ENCODE data around the gene CACNA2D1. TPM values are rescaled to one million over a fixed set of nuclear protein-coding genes. Genes with fewer than 3 reads are reported as not detected.

The CACNA2D1 gene
- polyA plus RNA-seq, 1 donor: 33.9 TPM

DNA sequence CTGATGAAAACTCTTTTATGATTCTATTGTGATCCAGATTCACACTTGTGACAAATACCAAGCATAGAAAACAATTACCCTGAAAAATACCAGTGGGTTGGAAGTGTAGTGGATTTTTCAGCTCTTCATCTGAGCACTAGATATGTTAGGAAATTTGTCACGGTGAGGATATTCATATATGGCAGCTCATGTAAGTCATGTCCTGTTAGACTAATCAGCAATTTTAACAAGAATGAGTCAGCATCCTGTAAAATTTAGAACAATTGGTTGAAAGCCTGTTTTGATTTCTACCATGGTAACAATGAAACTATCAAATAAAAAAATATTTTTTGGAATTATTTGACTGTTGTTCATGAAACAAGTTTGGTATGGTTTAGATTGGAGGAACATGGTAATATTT, 334.3 kb downstream of the CACNA2D1 start:
- DNase-seq: no peak

DNA sequence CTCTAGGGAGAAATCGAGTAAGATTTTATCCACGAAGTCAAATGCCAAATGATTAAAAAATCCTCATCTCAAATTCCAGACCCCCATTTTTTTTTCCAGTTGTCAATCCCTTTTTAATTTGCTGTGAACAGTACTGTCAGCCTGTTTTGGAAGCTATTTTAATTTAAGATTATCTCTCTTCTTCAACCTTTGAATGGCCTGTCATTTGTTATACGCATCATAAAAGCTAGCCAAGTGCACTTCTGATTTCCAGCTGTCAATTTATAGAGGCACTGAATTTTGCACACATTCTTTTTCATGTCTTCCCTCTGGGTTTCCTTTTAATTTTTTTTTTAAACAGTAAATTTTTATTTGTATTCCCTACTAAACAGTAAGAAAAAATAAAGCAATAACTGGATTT, 337.4 kb downstream of the CACNA2D1 start:
- no peak for DNase-seq

DNA sequence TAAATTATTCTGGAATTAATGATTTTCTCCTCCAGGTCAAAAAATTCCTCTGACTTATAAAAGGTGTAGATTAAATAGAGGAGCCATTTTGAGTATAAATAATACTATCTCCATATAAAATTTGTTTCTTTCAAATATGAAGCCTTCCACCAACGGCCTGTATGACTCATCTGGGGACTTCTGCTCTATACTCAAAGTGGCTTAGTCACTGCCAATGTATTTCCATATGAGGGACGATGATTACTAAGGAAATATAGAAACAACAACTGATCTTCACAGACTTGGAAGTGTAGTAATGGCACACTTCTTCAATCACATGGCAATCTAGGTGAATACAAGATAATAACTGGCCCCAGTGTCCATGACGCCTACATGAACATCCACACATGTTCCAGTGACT, 338.1 kb downstream of the CACNA2D1 start:
- no peak for DNase-seq

- no peak for DNase-seq
These were observed 345.2 kb downstream of the CACNA2D1 start for GRCh38 chr7:82098414-82098813.

DNA sequence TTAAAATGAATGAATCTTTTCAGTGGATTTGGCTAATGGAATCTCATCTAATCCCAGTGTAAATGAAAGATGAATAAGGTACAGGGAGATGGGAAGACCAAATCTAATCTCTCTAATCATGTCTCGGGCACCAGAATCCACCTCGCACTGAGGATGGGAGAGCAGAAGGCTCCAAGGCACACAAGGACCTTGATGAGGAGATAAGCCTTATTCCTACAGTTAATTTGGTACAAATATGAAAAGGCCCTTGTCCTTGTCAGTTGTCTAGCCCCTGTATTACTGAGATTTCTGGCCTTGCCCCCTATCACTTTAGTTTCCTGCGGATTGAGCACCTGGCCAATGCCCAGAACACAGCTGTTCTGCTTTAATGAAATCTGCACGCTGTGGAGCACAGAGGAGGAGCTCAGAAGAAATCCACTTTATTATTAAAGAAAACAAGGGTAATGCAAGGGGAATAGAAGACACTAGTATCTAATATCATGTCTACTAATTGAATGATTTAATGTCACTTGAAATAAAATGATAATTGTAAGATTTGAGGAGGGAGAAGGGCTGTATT, 352.4 kb downstream of the CACNA2D1 start:
- no peak for DNase-seq

DNA sequence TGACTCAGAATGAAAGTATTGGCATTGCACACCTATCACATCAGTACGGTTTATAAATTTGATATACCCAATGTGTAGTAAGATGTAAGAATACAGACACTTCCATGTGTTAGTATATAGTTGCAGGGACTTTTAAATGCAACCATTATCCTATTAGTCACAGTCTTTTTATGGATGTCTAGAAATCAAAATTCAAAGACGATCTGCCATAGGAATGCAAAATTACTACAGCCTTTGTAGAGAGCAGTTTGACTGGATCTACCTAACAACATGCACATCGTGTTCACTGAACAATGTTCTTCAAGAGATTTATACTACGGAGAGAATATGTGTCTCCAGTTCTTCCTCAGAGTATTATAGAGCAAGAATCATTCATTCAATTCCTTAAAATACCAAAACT, 356.5 kb downstream of the CACNA2D1 start:
- DNase-seq: no peak

DNA sequence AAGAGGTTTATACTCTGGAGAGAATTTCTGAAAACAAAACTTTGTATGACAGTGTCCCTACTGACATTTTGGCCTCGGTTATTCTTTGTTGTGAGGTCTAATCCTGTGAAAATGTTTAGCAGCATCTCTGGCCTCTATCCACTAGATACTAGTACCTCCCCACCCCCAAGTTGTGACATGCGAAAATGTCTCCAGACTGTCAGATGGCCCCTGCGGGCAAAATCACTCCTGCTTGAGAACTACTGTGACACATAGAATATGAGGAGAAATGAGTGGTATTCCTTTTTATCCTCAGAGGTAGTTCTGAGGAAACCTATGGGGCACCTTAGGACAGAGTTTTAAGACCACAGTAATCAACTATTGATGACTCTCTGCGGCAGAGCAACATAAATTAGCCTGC, 358.5 kb downstream of the CACNA2D1 start:
- no peak for DNase-seq

DNA sequence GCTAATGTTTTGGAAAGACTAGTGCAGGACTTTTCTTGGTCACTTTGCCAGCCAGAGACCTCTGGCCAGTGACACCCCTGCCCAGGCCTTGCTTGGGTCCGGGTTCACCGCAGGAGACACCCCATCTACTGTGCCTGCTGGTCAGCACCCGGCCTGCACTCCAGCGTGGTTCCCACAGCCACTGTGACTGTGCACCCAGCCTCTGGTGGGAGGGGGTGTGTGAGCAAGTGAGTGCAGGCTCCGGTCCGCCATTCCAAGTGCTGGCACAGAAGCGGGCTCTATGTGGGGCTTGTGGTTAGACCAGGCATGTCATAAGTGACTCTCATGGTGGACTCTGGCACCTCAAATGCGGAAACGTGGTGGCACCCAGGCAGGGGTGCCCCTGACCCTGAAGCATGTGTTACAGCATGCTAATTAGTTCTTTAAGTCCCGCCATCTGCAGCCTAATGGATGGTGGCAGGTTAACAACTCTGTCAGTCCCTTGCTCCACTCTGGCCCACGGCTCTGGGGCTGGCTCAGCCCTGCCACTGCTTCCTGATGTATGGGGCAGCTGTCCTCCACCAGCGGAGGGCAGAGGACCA, 361.8 kb downstream of the CACNA2D1 start:
- DNase-seq: no peak

GRCh38 chr7:82080254-82080927, 363.2 kb downstream of the CACNA2D1 start:
- no peak for DNase-seq

GRCh38 chr7:82079527-82079926, 364.1 kb downstream of the CACNA2D1 start:
- no peak for DNase-seq

DNA sequence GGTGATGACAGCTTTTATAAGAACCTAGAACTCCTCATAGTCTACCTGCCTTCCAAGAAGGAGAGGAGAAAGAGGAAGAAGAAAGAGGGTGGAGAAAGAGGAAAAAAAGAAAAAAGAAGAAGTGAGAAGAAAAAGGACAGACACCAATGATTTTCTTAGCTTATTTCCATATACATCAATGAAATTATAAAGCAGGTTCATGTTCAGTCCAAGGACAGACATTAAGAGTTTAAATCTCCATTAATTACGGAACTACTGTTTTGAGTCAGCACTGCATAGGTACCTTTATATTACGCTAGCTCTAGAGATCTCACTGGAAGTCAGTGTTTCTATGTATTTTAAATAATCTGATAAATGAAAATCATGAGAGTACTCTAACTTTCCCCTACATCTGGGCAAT, 364.8 kb downstream of the CACNA2D1 start:
- no peak for DNase-seq

- no peak for DNase-seq
These were observed 372.1 kb downstream of the CACNA2D1 start for GRCh38 chr7:82071468-82071867.

DNA sequence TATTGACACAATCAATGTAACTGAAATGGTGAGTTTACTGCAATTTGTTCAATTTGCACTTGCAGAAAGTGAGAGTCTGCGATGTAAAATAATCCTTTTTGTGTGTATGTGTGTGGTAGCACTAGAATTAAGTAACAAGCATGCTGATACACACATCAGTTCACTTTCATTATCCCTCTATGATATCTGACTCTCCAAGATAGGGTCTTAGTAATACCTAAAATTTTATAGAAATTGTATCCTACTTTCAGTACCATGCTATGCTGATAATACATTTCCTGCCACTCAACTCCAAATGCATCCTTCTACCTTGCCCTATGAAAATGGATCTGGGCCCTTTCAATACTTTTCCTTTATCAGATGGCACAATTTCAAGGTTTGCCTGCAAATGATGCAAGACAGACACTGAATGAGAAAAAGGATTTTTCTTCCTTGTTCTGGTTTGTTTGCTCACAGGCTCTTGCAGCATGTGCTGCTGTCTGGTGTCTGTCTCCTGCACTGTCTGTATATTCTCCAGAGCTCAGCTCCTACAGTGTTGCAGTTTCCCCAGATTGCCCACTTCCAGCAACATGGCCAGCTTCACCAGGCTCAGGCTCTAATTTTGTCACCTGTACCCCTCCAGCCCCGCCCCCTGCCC, 375.8 kb downstream of the CACNA2D1 start:
- DNase-seq: no peak

DNA sequence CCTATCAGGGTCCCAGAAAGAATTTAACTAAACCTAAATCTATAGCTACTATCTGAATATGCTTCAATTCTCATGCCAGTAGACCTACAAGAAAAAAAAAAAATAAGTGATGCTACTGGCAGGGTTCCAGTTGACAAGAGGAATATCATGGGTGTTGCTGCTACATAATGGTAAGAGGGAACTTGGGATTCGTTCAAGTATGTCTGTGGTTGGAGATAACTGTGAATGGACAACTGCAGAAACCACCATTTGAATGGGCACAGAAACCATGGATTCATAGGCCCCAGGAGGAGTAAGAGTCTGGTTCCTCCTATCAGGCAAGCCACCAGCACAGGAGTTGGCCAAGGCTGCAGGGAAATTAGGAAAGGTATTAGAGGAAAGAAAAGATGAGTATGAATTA, 386.1 kb downstream of the CACNA2D1 start:
- no peak for DNase-seq

DNA sequence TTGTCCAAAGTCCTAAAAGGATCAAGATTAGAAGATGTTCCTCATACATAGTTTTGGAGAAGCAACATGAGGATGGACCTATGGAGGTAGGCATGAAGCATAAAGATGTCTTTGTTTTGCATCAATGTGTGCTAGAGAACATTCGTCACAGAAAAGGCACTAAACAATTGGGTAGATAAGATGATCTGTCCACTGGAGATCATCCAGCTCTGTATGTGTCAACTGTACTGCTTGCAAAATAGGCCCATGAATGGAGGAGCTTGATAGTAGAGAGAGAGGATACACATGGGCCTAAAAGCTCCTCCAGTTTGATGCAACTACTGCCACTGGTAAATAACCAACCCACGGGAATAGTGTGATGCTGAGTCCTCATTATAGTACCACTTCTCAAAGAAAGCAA, 387.3 kb downstream of the CACNA2D1 start:
- no peak for DNase-seq

- DNase-seq: no peak
These were observed 389.0 kb downstream of the CACNA2D1 start for GRCh38 chr7:82054544-82054943.

- no peak for DNase-seq
These were observed 390.0 kb downstream of the CACNA2D1 start for GRCh38 chr7:82053453-82054032.

DNA sequence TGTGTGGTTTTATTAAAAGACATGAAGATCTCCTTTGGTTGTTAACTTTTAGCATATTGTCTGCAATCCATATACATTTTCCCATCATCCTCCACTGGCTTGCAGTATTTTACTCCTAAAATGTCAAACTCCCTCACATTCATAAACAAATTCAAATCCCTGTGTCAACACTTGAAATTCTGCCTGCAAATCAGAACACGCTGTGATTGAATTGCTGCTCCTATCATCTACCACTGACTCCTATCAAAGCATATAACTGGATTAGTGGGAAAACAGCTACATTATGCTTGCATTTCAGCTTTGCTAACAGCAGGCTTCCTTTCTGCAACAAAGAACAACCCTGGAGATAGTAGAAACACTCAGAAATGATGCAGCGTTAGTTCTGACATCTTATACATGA, 392.0 kb downstream of the CACNA2D1 start:
- no peak for DNase-seq

DNA sequence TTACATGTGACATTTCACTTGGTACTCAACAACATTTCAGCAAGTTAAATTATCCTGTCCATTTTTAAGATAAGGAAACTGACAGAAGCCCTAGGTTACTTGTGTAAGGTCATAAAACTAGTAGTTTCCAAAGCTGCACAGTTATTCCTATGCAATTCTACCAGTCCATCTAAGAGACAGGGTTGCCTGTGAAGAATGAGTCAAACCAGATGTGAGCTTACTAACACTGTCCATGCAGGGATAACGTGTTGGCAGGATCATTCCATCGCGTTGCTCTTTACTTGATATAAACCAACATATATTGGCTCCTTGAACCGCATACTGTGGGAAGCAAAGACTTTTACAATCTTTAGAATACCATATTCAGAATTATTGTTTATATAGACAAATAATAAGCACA, 392.8 kb downstream of the CACNA2D1 start:
- DNase-seq: no peak

- no peak for DNase-seq
These were observed 393.6 kb downstream of the CACNA2D1 start for GRCh38 chr7:82049891-82050533.

- DNase-seq: no peak
These were observed 394.1 kb downstream of the CACNA2D1 start for GRCh38 chr7:82049442-82049841.

- peak; percentile 60 for DNase-seq
These were observed 399.0 kb downstream of the CACNA2D1 start for GRCh38 chr7:82044497-82045080.
